ENCODE data around the gene SYCP2.

- TF ChIP-seq CTCF (IDR thresholded peaks at IDR 0.05; ENCODE audit: insufficient read depth, low read length, poor library complexity, severe bottlenecking) = no peak
- no peak for TF ChIP-seq EZH2phosphoT487 (conservative IDR thresholded peaks at IDR 0.05; ENCODE audit: low read length)
Observed at GRCh38 chr20:59908855-59909254, 24.6 kb downstream of the SYCP2 start.

All from SU-DHL-6 (cell line).